WTC11 (cell line): Measurements from ENCODE around the gene ATP6V1F.

Experiments used
- ATF1 ChIP-seq: sonication (generic); formaldehyde crosslinking; IDR thresholded peaks from 2 replicates; pipeline ENCODE4 v1.8.1; 2023; ENCODE audit warnings: mild to moderate bottlenecking, moderate library complexity, missing genetic modification reagents
- CTCF ChIP-seq: fragments of 200-600 bp; IDR thresholded peaks from 2 replicates; pipeline ENCODE4 v1.8.0; 2022; ENCODE audit warnings: antibody characterized with exemption
- TF ChIP-seq, protein P1 (sequence below): sonication (generic); formaldehyde crosslinking; IDR thresholded peaks from 2 replicates; pipeline ENCODE4 v1.8.0; 2022; ENCODE audit warnings: mild to moderate bottlenecking, missing genetic modification reagents

GRCh38 chr7:128867842-128868623, 5.4 kb downstream of the ATP6V1F start:
- TF ChIP-seq CTCF, result no peak
- TF ChIP-seq, protein P1, sequence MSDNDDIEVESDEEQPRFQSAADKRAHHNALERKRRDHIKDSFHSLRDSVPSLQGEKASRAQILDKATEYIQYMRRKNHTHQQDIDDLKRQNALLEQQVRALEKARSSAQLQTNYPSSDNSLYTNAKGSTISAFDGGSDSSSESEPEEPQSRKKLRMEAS (CRISPR knock-in tag), result no peak
- TF ChIP-seq ATF1 (CRISPR knock-in tag), result no peak
